ENCODE results near the gene VAV1. TPM values are rescaled to one million over a fixed set of nuclear protein-coding genes. Genes with fewer than 3 reads are reported as not detected.

The VAV1 gene
- total RNA-seq, 4 donors from 2014 or later: 1.0 to 2.0 (median 1.4) TPM

GRCh38 chr19:6803036-6803404 is 30.5 kb downstream of the VAV1 start:
- intact Hi-C loops (cut with DNase I; ENCODE audit: low total_unique reads): no loop called here
- DNase-seq (ENCODE audit: low spot score in 2 of 2): no peak
- TF ChIP-seq CTCF (IDR thresholded peaks at IDR 0.05) (no peak), POLR2A (IDR thresholded peaks at IDR 0.05) (no peak)
- 73 to 74% methylated on average over 8 of the region's 8 CpGs for WGBS, 2 donors
- H3K4me3 ChIP-seq (ENCODE audit: low read depth, poor library complexity, severe bottlenecking): no peak overlapping the region

GRCh38 chr19:6806488-6806887 is 34.0 kb downstream of the VAV1 start:
- no peak for DNase-seq (ENCODE audit: low spot score in 2 of 2)
- intact Hi-C loops (cut with DNase I; ENCODE audit: low total_unique reads): no loop called here
- TF ChIP-seq CTCF (IDR thresholded peaks at IDR 0.05) (no peak), POLR2A (IDR thresholded peaks at IDR 0.05) (no peak)
- H3K4me3 ChIP-seq (ENCODE audit: low read depth, poor library complexity, severe bottlenecking): no peak overlapping the region
- 79 to 83% methylated on average over 4 of the region's 4 CpGs for WGBS, 2 donors

GRCh38 chr19:6807291-6807690 is 34.8 kb downstream of the VAV1 start:
- TF ChIP-seq POLR2A (IDR thresholded peaks at IDR 0.05) (no peak), CTCF (IDR thresholded peaks at IDR 0.05) (no peak)
- DNase-seq (ENCODE audit: low spot score in 2 of 2): no peak
- intact Hi-C loops (cut with DNase I; ENCODE audit: low total_unique reads): no loop called here
- no peak overlapping the region for H3K4me3 ChIP-seq (ENCODE audit: low read depth, poor library complexity, severe bottlenecking)
- 92 to 96% methylated on average over 5 of the region's 5 CpGs for WGBS, 2 donors

GRCh38 chr19:6808494-6808893 is 36.0 kb downstream of the VAV1 start:
- no peak for TF ChIP-seq POLR2A (IDR thresholded peaks at IDR 0.05)
- no peak for TF ChIP-seq CTCF (IDR thresholded peaks at IDR 0.05)
- no peak overlapping the region for H3K4me3 ChIP-seq (ENCODE audit: low read depth, poor library complexity, severe bottlenecking)
- 95 to 100% methylated on average over 1 of the region's 1 CpG for WGBS, 2 donors
- no peak for DNase-seq (ENCODE audit: low spot score in 2 of 2)
- intact Hi-C loops (cut with DNase I; ENCODE audit: low total_unique reads): no loop called here

GRCh38 chr19:6809262-6809661 is 36.8 kb downstream of the VAV1 start:
- 63 to 70% methylated on average over 4 of the region's 4 CpGs for WGBS, 2 donors
- TF ChIP-seq POLR2A (IDR thresholded peaks at IDR 0.05) (no peak), CTCF (IDR thresholded peaks at IDR 0.05) (no peak)
- H3K4me3 ChIP-seq (ENCODE audit: low read depth, poor library complexity, severe bottlenecking): no peak overlapping the region
- intact Hi-C loops (cut with DNase I; ENCODE audit: low total_unique reads): no loop called here
- DNase-seq (ENCODE audit: low spot score in 2 of 2): no peak

GRCh38 chr19:6811378-6811777 is 38.9 kb downstream of the VAV1 start:
- TF ChIP-seq POLR2A (IDR thresholded peaks at IDR 0.05) (no peak), CTCF (IDR thresholded peaks at IDR 0.05) (no peak)
- DNase-seq (ENCODE audit: low spot score in 2 of 2): no peak
- no peak overlapping the region for H3K4me3 ChIP-seq (ENCODE audit: low read depth, poor library complexity, severe bottlenecking)
- intact Hi-C loops (cut with DNase I; ENCODE audit: low total_unique reads): no loop called here
- WGBS, 2 donors: 68 to 79% methylated on average over 3 of the region's 3 CpGs
